Kidney (tissue), 14 donors: ENCODE results near the gene HOXC12. TPM values are rescaled to one million over a fixed set of nuclear protein-coding genes. Genes with fewer than 3 reads are reported as not detected.

Source experiments
- DNase-seq, 5 donors: peaks; one replicate each; pipeline ENCODE4 v3.0.0-alpha.2; 2013 to 2020
- FAIRE-seq: peaks from 2 replicates; lab custom pipeline; 2012; peaks lifted over from hg19 to GRCh38; lab: Jason Lieb, UNC
- H3K27ac ChIP-seq, 2 donors: one replicate each; pipeline ENCODE4 v1.7.0; 2013; ENCODE audit warnings: low read depth in 2 of 2, low read length in 2 of 2, inconsistent platforms in 1 of 2
- H3K27me3 ChIP-seq: one replicate; pipeline ENCODE4 v1.7.1; 2013; ENCODE audit warnings: low read length, inconsistent platforms; ENCODE audit not compliant: control insufficient read depth, insufficient read depth
- H3K36me3 ChIP-seq, 3 donors: one replicate each; pipeline versions ENCODE4 v1.7.0 to v1.7.1; 2013; ENCODE audit warnings: low read length in 3 of 3, control low read depth in 1 of 3, inconsistent platforms in 1 of 3; ENCODE audit not compliant: insufficient read depth in 3 of 3, control insufficient read depth in 2 of 3
- H3K4me1 ChIP-seq, 3 donors: one replicate each; pipeline versions ENCODE4 v1.7.0 to v1.7.1; 2013; ENCODE audit warnings: low read length in 3 of 3, inconsistent platforms in 1 of 3, low read depth in 1 of 3; ENCODE audit not compliant: control insufficient read depth in 2 of 3, insufficient read depth in 2 of 3
- H3K4me3 ChIP-seq, 3 donors: one replicate each; pipeline versions ENCODE4 v1.7.0 to v1.8.1; 2013; ENCODE audit warnings: low read length in 3 of 3, control low read depth in 1 of 3, inconsistent platforms in 1 of 3
- H3K9ac ChIP-seq, 3 donors: one replicate each; pipeline versions ENCODE4 v1.7.0 to v1.7.1; 2013; ENCODE audit warnings: low read length in 3 of 3, control low read depth in 1 of 3, inconsistent platforms in 1 of 3
- H3K9me3 ChIP-seq, 3 donors: one replicate each; pipeline versions ENCODE4 v1.7.0 to v1.7.1; 2013; ENCODE audit warnings: low read length in 3 of 3, control low read depth in 1 of 3, inconsistent platforms in 1 of 3; ENCODE audit not compliant: control insufficient read depth in 2 of 3, insufficient read depth in 1 of 3
- CTCF ChIP-seq: IDR thresholded peaks from 3 replicates; pipeline ENCODE4 v1.5.1; 2012; ENCODE audit warnings: mild to moderate bottlenecking, moderate library complexity, borderline replicate concordance; ENCODE audit not compliant: insufficient read depth; ENCODE audit errors: extremely low read depth
- intact Hi-C: fragments of 100-400 bp; cut with DNase I; formaldehyde crosslinking; loops from one replicate; pipeline ENCODE4 v1.11.1; 2022
- polyA plus RNA-seq: library from polyadenylated mRNA; stranded (reverse); fragments of 350-450 nt; fragmentation: Illumina TruSeq; extraction: RNeasy Lipid Tissue Mini Kit (QIAGEN cat#74804); gene quantifications from one replicate; pipeline ENCODE4 v1.2.3, GENCODE V29; 2014; ENCODE audit warnings: low read depth, low replicate concordance; ENCODE audit not compliant: insufficient read depth
- total RNA-seq: library from RNA; stranded (reverse); fragmentation: NEBNext Ultra II Directional; extraction: Animal tissue kit (Norgen Biotek cat#: 25700); gene quantifications from one replicate; pipeline ENCODE4 v1.2.1, GENCODE V29; 2021
- donor health status: control.
- donor health status: control.
- donor health status: control.
- donor health status: control.
- donor health status: control.
- donor health status: DM: yes; HTN: yes; CAD: no.
- donor health status: Normal renal cell carcinoma (clear cell type).

HOXC12 gene
- total and polyA plus RNA-seq, 2 donors from 2014 or later = not detected

DNA sequence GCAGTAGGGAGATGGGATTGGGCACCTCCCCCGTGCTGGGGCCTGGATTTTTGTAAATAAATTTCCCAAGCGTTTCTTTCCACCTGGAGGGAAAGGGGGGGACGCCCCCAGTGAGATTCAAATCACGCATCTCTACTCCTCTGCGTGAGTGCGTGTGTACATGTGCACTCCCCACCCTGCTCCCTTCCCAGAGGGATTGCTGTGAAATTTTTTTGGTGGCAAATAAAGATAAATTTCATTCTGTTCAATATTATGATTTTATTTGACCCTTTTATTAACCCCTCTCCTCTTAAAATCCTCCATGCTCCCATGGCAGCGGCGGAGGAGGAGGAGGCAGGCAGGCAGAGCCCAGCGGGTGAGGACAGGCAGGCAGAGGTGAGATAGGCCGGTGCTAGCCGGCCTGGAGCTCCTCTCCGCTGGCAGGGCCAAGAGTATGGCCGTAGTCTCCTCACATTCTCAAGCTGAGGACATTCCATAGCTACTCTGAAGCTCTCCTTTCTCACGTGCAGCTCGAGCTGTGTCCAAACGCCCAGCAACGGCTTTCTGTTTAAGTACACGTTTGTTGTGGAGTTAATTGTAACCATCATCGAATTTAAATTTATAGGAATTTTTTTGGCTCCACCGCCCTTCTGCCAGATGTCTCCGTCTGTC, 21.6 kb downstream of the HOXC12 start:
- peak in 4 of 5 donors; percentile 74 to 91 (median 80) for DNase-seq
- Histone ChIP-seq H3K27me3 (peaks cover 9% of the 10 kb centered on the region), H3K4me3 (no peak overlapping the region), H3K9ac (no peak overlapping the region), H3K9me3 (no peaks in the 10 kb centered on the region), H3K27ac (no peak overlapping the region), H3K4me1 (peaks cover 0 to 7% (median 5%) of the 10 kb centered on the region in 3 donors), H3K36me3 (no peaks in the 10 kb centered on the region)
- intact Hi-C loops = no loop called here
- no peak for FAIRE-seq
- no peak for TF ChIP-seq CTCF

- no peak for FAIRE-seq
- intact Hi-C loops = no loop called here
- Histone ChIP-seq H3K9ac (no peak overlapping the region), H3K4me1 (peaks cover 0 to 7% (median 5%) of the 10 kb centered on the region in 3 donors), H3K9me3 (no peaks in the 10 kb centered on the region), H3K27ac (no peak overlapping the region), H3K36me3 (no peaks in the 10 kb centered on the region), H3K27me3 (peaks cover 5% of the 10 kb centered on the region), H3K4me3 (no peak overlapping the region)
- DNase-seq = no peak
- TF ChIP-seq CTCF = no peak
Observed at GRCh38 chr12:53976823-53977595, 22.3 kb downstream of the HOXC12 start.

DNA sequence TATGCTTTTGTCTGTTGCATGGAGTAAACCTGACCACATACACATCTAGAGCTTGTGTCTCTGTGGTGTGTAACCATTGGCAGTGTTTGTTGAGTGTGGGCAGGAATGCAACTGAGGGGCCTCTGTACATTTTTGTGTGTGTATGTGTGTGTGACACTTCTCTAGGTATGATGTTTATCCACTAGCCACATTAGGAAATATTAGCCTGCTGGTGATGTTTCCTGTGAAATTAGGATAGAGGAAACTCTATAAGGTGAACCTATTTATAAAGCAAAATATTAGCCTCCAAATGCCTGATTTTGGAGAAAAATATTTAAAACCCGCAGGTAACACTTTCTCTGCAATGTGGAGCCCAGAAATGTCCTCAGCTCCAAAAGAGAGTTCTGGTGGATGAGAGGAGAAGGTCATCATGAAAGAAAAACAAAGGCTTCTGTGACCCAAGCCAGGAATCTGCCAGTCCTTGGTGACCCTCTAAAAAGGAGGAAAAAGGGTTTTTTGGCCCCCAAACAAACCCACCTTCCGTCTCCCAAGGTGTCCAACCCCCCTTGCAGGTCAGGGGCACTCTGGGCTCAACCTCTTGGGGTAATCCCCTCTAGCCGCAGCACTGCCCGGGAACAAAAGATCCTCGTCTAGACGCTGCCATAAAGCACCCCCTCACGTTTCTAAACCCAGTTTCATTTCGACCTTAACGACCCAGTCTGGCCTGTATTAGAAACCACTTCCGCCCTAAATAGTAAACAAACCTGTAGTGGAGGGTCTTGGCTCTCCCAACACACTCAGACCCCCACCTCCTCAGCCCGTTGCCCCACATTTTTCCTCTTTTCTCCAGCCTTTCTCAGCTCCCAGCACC, 23.1 kb downstream of the HOXC12 start:
- DNase-seq (peak in 2 of 5 donors; percentile 59 to 68), FAIRE-seq (no peak)
- Histone ChIP-seq H3K9me3 (no peaks in the 10 kb centered on the region), H3K27ac (peak overlapping the region in 1 of 2 donors; percentile 47), H3K27me3 (peaks cover 4% of the 10 kb centered on the region), H3K4me3 (no peak overlapping the region), H3K9ac (no peak overlapping the region), H3K4me1 (peaks cover 0 to 7% (median 5%) of the 10 kb centered on the region in 3 donors), H3K36me3 (no peaks in the 10 kb centered on the region)
- TF ChIP-seq CTCF = no peak
- intact Hi-C loops = no loop called here
